ENCODE data around the gene AHDC1. TPM values are rescaled to one million over a fixed set of nuclear protein-coding genes. Genes with fewer than 3 reads are reported as not detected.

The AHDC1 gene
- total RNA-seq, 1 experiment from 2014 or later = 33.7 TPM

DNA sequence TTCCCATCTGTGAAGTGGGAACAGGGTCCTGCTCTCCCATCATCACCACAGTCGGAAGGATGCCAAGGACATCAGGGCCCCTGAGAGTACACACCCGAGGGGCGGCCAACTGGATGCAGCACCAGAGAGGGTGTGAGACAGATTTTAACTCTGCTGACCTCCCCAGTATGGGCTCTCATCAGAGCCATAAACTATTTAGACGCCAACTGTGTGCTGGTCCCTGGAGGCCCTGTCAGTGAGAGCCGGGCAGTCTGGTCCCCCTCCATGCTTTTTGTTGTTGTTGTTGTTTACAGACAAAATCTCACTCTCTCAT is 29.3 kb upstream of the AHDC1 start:
- no peak for DNase-seq (ENCODE audit: low read depth, low spot score)
- ATAC-seq = no peak
- CTCF ChIA-PET = no interaction called here
- Histone ChIP-seq H3K9ac (ENCODE audit: low read length) (no peak overlapping the region), H3K27ac (ENCODE audit: low read depth, low read length) (no peak overlapping the region), H3K79me2 (ENCODE audit: insufficient read depth, low read length) (no peaks in the 10 kb centered on the region), H3K4me1 (ENCODE audit: control insufficient read depth in 1 of 2, insufficient read depth in 2 of 2, low read length in 2 of 2) (peaks cover 0 to 6% of the 10 kb centered on the region in 2 experiments; a peak in 2 of 4 replicates), H2AFZ (ENCODE audit: low read depth, low read length, poor library complexity, severe bottlenecking) (no peak overlapping the region), H3K36me3 (ENCODE audit: control insufficient read depth in 1 of 2, insufficient read depth in 2 of 2, low read length in 2 of 2) (no peaks in the 10 kb centered on the region), H3K27me3 (ENCODE audit: insufficient read depth, low read length) (no peaks in the 10 kb centered on the region), H3K4me3 (replicated peaks in 1 of 2; ENCODE audit: low read depth in 1 of 2, low read length in 2 of 2) (no peak overlapping the region), H3K9me2 (ENCODE audit: insufficient read depth) (no peaks in the 10 kb centered on the region), H4K20me1 (ENCODE audit: insufficient read depth) (no peaks in the 10 kb centered on the region), H3K4me2 (ENCODE audit: low read length) (no peak overlapping the region), H3K9me3 (ENCODE audit: control insufficient read depth in 1 of 2, insufficient read depth in 1 of 2, low read depth in 1 of 2, low read length in 2 of 2) (no peaks in the 10 kb centered on the region)
- intact Hi-C loops (cut with micrococcal nuclease) = no loop called here
- RAD21 ChIA-PET (ENCODE audit: low non-redundant PET in 1 of 2, low total read pairs in 2 of 2, uncharacterized antibody in 2 of 2, unreplicated experiment in 2 of 2) = interaction anchor here in 1 of 2 experiments (0.6 kb wide), 1 partner anchor 29 kb away, joined by 3 read pairs; the partner anchor contains the start of gene AHDC1
- BruUV-seq (replicated peaks) = no TSS peak
- no peak for TF ChIP-seq POLR2A (IDR thresholded peaks at IDR 0.05; ENCODE audit: borderline replicate concordance, extremely low read depth, insufficient read depth, insufficient read length)
- no peak for TF ChIP-seq ZFX (IDR thresholded peaks at IDR 0.05)
- no peak for TF ChIP-seq YY1 (IDR thresholded peaks at IDR 0.05; ENCODE audit: extremely low read depth, insufficient replicate concordance, low read depth, low read length)
- TF ChIP-seq, protein P1, sequence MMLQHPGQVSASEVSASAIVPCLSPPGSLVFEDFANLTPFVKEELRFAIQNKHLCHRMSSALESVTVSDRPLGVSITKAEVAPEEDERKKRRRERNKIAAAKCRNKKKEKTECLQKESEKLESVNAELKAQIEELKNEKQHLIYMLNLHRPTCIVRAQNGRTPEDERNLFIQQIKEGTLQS (IDR thresholded peaks at IDR 0.05) = no peak
- TF ChIP-seq FOSL1 (IDR thresholded peaks at IDR 0.05; ENCODE audit: low read depth) = no peak
- TF ChIP-seq EZH2 (IDR thresholded peaks at IDR 0.05) = no peak
- TF ChIP-seq, protein P2, sequence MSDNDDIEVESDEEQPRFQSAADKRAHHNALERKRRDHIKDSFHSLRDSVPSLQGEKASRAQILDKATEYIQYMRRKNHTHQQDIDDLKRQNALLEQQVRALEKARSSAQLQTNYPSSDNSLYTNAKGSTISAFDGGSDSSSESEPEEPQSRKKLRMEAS (IDR thresholded peaks at IDR 0.05) = no peak
- TF ChIP-seq SIN3A (IDR thresholded peaks at IDR 0.05; ENCODE audit: low read depth) = no peak
- TF ChIP-seq, protein P3, sequence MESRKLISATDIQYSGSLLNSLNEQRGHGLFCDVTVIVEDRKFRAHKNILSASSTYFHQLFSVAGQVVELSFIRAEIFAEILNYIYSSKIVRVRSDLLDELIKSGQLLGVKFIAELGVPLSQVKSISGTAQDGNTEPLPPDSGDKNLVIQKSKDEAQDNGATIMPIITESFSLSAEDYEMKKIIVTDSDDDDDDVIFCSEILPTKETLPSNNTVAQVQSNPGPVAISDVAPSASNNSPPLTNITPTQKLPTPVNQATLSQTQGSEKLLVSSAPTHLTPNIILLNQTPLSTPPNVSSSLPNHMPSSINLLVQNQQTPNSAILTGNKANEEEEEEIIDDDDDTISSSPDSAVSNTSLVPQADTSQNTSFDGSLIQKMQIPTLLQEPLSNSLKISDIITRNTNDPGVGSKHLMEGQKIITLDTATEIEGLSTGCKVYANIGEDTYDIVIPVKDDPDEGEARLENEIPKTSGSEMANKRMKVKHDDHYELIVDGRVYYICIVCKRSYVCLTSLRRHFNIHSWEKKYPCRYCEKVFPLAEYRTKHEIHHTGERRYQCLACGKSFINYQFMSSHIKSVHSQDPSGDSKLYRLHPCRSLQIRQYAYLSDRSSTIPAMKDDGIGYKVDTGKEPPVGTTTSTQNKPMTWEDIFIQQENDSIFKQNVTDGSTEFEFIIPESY (IDR thresholded peaks at IDR 0.05; ENCODE audit: extremely low read depth, insufficient replicate concordance, low read length) = no peak
- TF ChIP-seq EZH2phosphoT487 (IDR thresholded peaks at IDR 0.05; ENCODE audit: borderline replicate concordance) = no peak
- no peak for TF ChIP-seq ZNF274 (IDR thresholded peaks at IDR 0.05; ENCODE audit: low read depth, low read length)
- TF ChIP-seq RAD21 (IDR thresholded peaks at IDR 0.05; ENCODE audit: low read depth) = no peak
- TF ChIP-seq JUND (IDR thresholded peaks at IDR 0.05) = no peak
- TF ChIP-seq ELF1 (IDR thresholded peaks at IDR 0.05; ENCODE audit: borderline replicate concordance, low read depth) = no peak
- TF ChIP-seq, protein P4, sequence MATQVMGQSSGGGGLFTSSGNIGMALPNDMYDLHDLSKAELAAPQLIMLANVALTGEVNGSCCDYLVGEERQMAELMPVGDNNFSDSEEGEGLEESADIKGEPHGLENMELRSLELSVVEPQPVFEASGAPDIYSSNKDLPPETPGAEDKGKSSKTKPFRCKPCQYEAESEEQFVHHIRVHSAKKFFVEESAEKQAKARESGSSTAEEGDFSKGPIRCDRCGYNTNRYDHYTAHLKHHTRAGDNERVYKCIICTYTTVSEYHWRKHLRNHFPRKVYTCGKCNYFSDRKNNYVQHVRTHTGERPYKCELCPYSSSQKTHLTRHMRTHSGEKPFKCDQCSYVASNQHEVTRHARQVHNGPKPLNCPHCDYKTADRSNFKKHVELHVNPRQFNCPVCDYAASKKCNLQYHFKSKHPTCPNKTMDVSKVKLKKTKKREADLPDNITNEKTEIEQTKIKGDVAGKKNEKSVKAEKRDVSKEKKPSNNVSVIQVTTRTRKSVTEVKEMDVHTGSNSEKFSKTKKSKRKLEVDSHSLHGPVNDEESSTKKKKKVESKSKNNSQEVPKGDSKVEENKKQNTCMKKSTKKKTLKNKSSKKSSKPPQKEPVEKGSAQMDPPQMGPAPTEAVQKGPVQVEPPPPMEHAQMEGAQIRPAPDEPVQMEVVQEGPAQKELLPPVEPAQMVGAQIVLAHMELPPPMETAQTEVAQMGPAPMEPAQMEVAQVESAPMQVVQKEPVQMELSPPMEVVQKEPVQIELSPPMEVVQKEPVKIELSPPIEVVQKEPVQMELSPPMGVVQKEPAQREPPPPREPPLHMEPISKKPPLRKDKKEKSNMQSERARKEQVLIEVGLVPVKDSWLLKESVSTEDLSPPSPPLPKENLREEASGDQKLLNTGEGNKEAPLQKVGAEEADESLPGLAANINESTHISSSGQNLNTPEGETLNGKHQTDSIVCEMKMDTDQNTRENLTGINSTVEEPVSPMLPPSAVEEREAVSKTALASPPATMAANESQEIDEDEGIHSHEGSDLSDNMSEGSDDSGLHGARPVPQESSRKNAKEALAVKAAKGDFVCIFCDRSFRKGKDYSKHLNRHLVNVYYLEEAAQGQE (IDR thresholded peaks at IDR 0.05; ENCODE audit: low read depth) = no peak
- TF ChIP-seq TCF7L2 (IDR thresholded peaks at IDR 0.05; ENCODE audit: borderline replicate concordance, extremely low read depth, insufficient read depth, insufficient read length) = no peak
- POLR2A ChIA-PET = no interaction called here

Measured in HCT116 (cell line).